ENCODE data around the gene HIBADH. TPM values are rescaled to one million over a fixed set of nuclear protein-coding genes. Genes with fewer than 3 reads are reported as not detected.

The HIBADH gene
- 26.9 TPM for polyA plus RNA-seq (2013, experiment 1 of 2)
- 29.0 TPM for polyA plus RNA-seq (2013, experiment 2 of 2)

DNA sequence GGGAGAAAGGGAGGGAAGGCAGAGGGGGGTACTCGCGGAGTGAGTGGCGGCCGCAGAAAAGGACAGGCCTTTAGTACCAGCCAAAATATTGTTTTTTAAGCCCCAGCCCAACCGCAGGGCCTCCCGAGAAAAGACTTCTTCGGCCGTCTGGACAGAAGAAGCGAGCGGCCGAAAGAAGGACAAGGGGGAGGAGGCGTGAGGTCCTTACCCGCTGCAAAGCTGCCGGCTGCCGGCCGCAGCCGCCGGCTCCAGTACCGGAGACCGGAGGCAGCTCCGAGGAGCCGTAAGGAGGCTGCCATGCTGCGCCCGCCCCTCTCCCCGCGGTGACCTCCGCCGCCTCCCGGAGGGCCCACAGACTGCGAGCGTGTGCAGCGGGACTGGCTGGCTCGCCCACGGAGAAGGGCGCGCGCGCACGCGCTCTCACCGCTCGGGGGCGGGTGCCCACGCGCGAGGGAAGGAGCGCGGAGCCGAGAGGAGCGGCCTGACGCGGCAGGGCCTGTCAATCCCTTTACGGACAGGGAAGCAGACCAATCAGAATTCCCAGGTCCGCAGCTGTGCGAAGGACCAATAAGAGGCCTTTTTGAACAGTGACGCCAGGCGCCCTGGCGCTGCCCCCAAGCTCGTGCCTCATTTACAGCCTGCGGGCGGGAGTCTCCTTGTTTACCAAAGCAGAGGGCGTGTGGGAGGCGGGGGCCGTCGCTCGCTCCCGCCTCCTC is at the start of gene HIBADH:
HIBADH (minus strand) TSS at position 394 of the 716 bp plus-strand sequence; CDS start at position 299, 95 bp downstream.
- Histone ChIP-seq H3K36me3 (ENCODE audit: control insufficient read depth in 1 of 2, insufficient read depth in 2 of 2, low read depth in 1 of 2, low read length in 2 of 2) (peaks cover 3 to 11% of the 10 kb centered on the region in 2 experiments), H4K91ac (ENCODE audit: low read length) (peak within 1 kb of the TSS; percentile 50), H3K79me1 (replicated peaks; ENCODE audit: low read length, poor library complexity, severe bottlenecking) (peaks cover 11% of the 10 kb centered on the region), H3K4me1 (ENCODE audit: control insufficient read depth, insufficient read depth, low read depth, low read length) (peaks cover 4% of the 10 kb centered on the region), H4K8ac (ENCODE audit: low read length) (peak within 1 kb of the TSS; percentile 2), H3K23ac (ENCODE audit: low read length in 2 of 2) (no peak within 1 kb of the TSS), H3K14ac (ENCODE audit: low read length in 2 of 2) (peak within 1 kb of the TSS in 1 of 2 experiments; percentile 53), H3K27me3 (ENCODE audit: control insufficient read depth in 1 of 2, insufficient read depth in 1 of 2, low read length in 2 of 2) (no peaks in the 10 kb centered on the region), H2BK12ac (ENCODE audit: low read length in 2 of 2) (peak within 1 kb of the TSS in 1 of 2 experiments; percentile 51), H2BK5ac (ENCODE audit: low read depth, low read length, poor library complexity, severe bottlenecking) (peak within 1 kb of the TSS; percentile 76), H3K4ac (ENCODE audit: low read depth in 1 of 2, low read length in 2 of 2) (peak within 1 kb of the TSS in 1 of 2 experiments; percentile 0), H3K18ac (ENCODE audit: low read depth in 1 of 2, low read length in 2 of 2) (peak within 1 kb of the TSS; percentile 67 to 72), H2AFZ (ENCODE audit: low read depth, low read length) (peak within 1 kb of the TSS; percentile 73), H3K27ac (ENCODE audit: low read length, poor library complexity, severe bottlenecking) (peak within 1 kb of the TSS; percentile 59), H2BK15ac (ENCODE audit: low read depth, poor library complexity, severe bottlenecking) (peak within 1 kb of the TSS; percentile 26), H3K4me2 (ENCODE audit: low read length, poor library complexity, severe bottlenecking) (peak within 1 kb of the TSS; percentile 77), H3K9ac (ENCODE audit: low read length) (peak within 1 kb of the TSS; percentile 93), H2BK120ac (ENCODE audit: low read depth, low read length) (peak within 1 kb of the TSS; percentile 66), H2AK5ac (ENCODE audit: low read length, severe bottlenecking) (no peak within 1 kb of the TSS), H3K9me3 (ENCODE audit: control insufficient read depth, low read length) (no peaks in the 10 kb centered on the region), H3K4me3 (ENCODE audit: insufficient read depth in 1 of 2, low read depth in 1 of 2, low read length in 2 of 2) (peak within 1 kb of the TSS; percentile 81 to 89)
- under 1% methylated on average over 67 of the region's 67 CpGs for WGBS
- peak; percentile 100 for DNase-seq

DNA sequence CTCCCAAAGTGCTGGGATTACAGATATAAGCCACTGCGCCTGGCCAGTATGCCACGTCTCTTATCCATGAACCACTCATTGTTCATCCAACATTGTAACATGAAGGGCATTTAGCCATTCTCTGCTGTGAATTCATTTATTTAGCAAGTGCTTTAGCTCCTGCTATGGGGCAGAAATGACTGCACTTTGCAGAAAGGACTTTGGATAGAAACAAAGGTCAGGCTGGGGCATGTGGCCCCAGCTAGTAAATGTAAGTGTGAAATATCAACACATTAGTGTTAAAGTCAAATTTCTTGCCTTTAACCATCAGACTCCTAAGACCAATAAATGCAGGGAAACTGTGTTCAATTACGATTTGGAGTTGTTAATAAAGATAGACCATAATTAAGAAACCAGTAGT is 49.5 kb upstream of the HIBADH start:
- H2BK120ac ChIP-seq (ENCODE audit: low read depth, low read length): no peak overlapping the region
- H3K79me1 ChIP-seq (replicated peaks; ENCODE audit: low read length, poor library complexity, severe bottlenecking): no peaks in the 10 kb centered on the region
- H4K8ac ChIP-seq (ENCODE audit: low read length): no peak overlapping the region
- H3K9me3 ChIP-seq (ENCODE audit: control insufficient read depth, low read length): no peaks in the 10 kb centered on the region
- no peak overlapping the region for H3K18ac ChIP-seq (ENCODE audit: low read depth in 1 of 2, low read length in 2 of 2)
- no peak overlapping the region for H2AK5ac ChIP-seq (ENCODE audit: low read length, severe bottlenecking)
- H4K91ac ChIP-seq (ENCODE audit: low read length): no peak overlapping the region
- H2BK12ac ChIP-seq (ENCODE audit: low read length in 2 of 2): no peak overlapping the region
- no peak overlapping the region for H2BK15ac ChIP-seq (ENCODE audit: low read depth, poor library complexity, severe bottlenecking)
- H3K27ac ChIP-seq (ENCODE audit: low read length, poor library complexity, severe bottlenecking): no peak overlapping the region
- no peak overlapping the region for H3K9ac ChIP-seq (ENCODE audit: low read length)
- H3K27me3 ChIP-seq (ENCODE audit: control insufficient read depth in 1 of 2, insufficient read depth in 1 of 2, low read length in 2 of 2): no peaks in the 10 kb centered on the region
- H3K23ac ChIP-seq (ENCODE audit: low read length in 2 of 2): no peak overlapping the region
- peaks cover 2% of the 10 kb centered on the region for H3K4me1 ChIP-seq (ENCODE audit: control insufficient read depth, insufficient read depth, low read depth, low read length)
- H3K4me3 ChIP-seq (ENCODE audit: insufficient read depth in 1 of 2, low read depth in 1 of 2, low read length in 2 of 2): no peak overlapping the region
- no peak overlapping the region for H3K4me2 ChIP-seq (ENCODE audit: low read length, poor library complexity, severe bottlenecking)
- 100% methylated on average over 2 of the region's 3 CpGs for WGBS
- H2BK5ac ChIP-seq (ENCODE audit: low read depth, low read length, poor library complexity, severe bottlenecking): no peak overlapping the region
- no peak overlapping the region for H3K4ac ChIP-seq (ENCODE audit: low read depth in 1 of 2, low read length in 2 of 2)
- no peak for DNase-seq
- no peaks in the 10 kb centered on the region for H3K36me3 ChIP-seq (ENCODE audit: control insufficient read depth in 1 of 2, insufficient read depth in 2 of 2, low read depth in 1 of 2, low read length in 2 of 2)
- no peak overlapping the region for H3K14ac ChIP-seq (ENCODE audit: low read length in 2 of 2)
- H2AFZ ChIP-seq (ENCODE audit: low read depth, low read length): no peak overlapping the region

DNA sequence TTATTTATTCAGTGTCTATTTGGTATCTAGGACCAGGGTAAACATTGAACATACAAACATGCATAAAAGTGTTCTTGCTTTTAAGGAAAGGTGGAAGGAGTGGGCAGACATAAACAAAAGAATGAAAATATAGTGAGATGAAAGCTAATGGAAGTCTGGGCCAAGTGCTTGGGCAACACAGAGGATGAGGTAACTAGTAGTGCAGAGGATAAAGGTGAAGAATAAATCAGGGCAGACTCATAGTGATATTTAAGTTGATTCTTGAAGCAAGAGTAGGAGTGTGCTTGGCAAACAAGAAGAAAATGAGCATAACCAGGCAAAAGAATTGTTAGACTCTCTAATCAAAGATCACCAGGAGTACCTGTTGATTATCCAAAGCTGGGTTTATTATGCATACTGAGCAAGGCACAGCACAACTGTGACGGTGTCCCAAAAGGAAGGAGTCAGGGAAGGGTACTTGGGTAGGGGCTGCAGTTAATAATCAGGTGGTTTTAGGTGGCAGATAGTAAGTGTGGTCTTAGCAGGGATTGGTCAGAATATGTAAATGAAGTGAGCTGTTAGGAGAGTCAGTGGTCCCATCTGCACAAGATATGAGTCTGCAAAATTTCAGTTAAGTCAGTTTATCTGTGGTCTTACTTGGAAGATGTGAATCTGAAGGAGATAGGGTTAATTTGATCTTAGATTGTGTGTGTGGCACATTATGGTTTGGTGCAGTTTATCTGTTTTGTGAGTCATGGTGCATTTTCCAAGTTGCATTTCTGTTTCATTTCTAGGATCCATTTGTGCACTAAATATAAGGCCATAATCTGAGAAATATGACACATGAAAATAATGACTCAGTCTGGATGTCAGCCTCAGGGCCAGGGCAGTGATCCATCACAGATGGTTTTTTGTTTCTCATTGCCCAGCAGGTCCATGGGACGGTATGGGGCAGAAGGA is 46.7 kb upstream of the HIBADH start:
- Histone ChIP-seq H4K91ac (ENCODE audit: low read length) (no peak overlapping the region), H3K23ac (ENCODE audit: low read length in 2 of 2) (no peak overlapping the region), H2BK15ac (ENCODE audit: low read depth, poor library complexity, severe bottlenecking) (no peak overlapping the region), H3K4ac (ENCODE audit: low read depth in 1 of 2, low read length in 2 of 2) (no peak overlapping the region), H2BK12ac (ENCODE audit: low read length in 2 of 2) (no peak overlapping the region), H3K36me3 (ENCODE audit: control insufficient read depth in 1 of 2, insufficient read depth in 2 of 2, low read depth in 1 of 2, low read length in 2 of 2) (no peaks in the 10 kb centered on the region), H3K4me3 (ENCODE audit: insufficient read depth in 1 of 2, low read depth in 1 of 2, low read length in 2 of 2) (peak overlapping the region in 1 of 2 experiments; percentile 51), H2AFZ (ENCODE audit: low read depth, low read length) (no peak overlapping the region), H3K9me3 (ENCODE audit: control insufficient read depth, low read length) (no peaks in the 10 kb centered on the region), H2BK120ac (ENCODE audit: low read depth, low read length) (no peak overlapping the region), H2AK5ac (ENCODE audit: low read length, severe bottlenecking) (no peak overlapping the region), H2BK5ac (ENCODE audit: low read depth, low read length, poor library complexity, severe bottlenecking) (no peak overlapping the region), H3K4me1 (ENCODE audit: control insufficient read depth, insufficient read depth, low read depth, low read length) (peaks cover 2% of the 10 kb centered on the region), H3K9ac (ENCODE audit: low read length) (peak overlapping the region; percentile 50), H3K27me3 (ENCODE audit: control insufficient read depth in 1 of 2, insufficient read depth in 1 of 2, low read length in 2 of 2) (no peaks in the 10 kb centered on the region), H3K4me2 (ENCODE audit: low read length, poor library complexity, severe bottlenecking) (no peak overlapping the region), H3K27ac (ENCODE audit: low read length, poor library complexity, severe bottlenecking) (no peak overlapping the region), H3K18ac (ENCODE audit: low read depth in 1 of 2, low read length in 2 of 2) (peak overlapping the region in 1 of 2 experiments; percentile 43), H3K14ac (ENCODE audit: low read length in 2 of 2) (no peak overlapping the region), H3K79me1 (replicated peaks; ENCODE audit: low read length, poor library complexity, severe bottlenecking) (no peaks in the 10 kb centered on the region), H4K8ac (ENCODE audit: low read length) (no peak overlapping the region)
- 77% methylated on average over 2 of the region's 2 CpGs for WGBS
- DNase-seq: peak; percentile 54

DNA sequence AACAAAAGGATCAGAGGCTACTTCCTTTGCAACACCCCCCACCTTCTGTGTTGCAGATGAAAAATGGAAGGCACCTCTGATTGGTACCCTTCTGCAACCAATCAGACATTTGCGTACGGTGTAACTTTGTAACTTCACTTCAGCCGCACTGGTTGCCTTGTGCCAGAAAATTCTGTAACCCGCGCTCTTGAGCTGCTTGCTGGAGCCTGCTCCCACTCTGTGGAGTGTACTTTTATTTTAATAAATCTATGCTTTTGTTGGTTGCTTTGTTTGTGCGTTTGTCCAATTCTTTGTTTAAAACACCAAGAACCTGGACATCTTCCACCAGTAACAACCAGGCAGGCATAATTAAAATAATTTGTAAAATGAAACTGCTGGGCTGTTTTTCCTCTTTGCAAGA is 45.8 kb upstream of the HIBADH start:
- H3K36me3 ChIP-seq (ENCODE audit: control insufficient read depth in 1 of 2, insufficient read depth in 2 of 2, low read depth in 1 of 2, low read length in 2 of 2): no peaks in the 10 kb centered on the region
- H2AFZ ChIP-seq (ENCODE audit: low read depth, low read length): no peak overlapping the region
- WGBS: 100% methylated on average over 5 of the region's 6 CpGs
- H2BK15ac ChIP-seq (ENCODE audit: low read depth, poor library complexity, severe bottlenecking): no peak overlapping the region
- H3K14ac ChIP-seq (ENCODE audit: low read length in 2 of 2): no peak overlapping the region
- no peaks in the 10 kb centered on the region for H3K9me3 ChIP-seq (ENCODE audit: control insufficient read depth, low read length)
- H3K79me1 ChIP-seq (replicated peaks; ENCODE audit: low read length, poor library complexity, severe bottlenecking): no peaks in the 10 kb centered on the region
- H3K27ac ChIP-seq (ENCODE audit: low read length, poor library complexity, severe bottlenecking): no peak overlapping the region
- H3K4ac ChIP-seq (ENCODE audit: low read depth in 1 of 2, low read length in 2 of 2): no peak overlapping the region
- no peak overlapping the region for H3K23ac ChIP-seq (ENCODE audit: low read length in 2 of 2)
- H3K27me3 ChIP-seq (ENCODE audit: control insufficient read depth in 1 of 2, insufficient read depth in 1 of 2, low read length in 2 of 2): no peaks in the 10 kb centered on the region
- H3K4me1 ChIP-seq (ENCODE audit: control insufficient read depth, insufficient read depth, low read depth, low read length): peaks cover 2% of the 10 kb centered on the region
- no peak overlapping the region for H3K4me3 ChIP-seq (ENCODE audit: insufficient read depth in 1 of 2, low read depth in 1 of 2, low read length in 2 of 2)
- no peak overlapping the region for H4K91ac ChIP-seq (ENCODE audit: low read length)
- H4K8ac ChIP-seq (ENCODE audit: low read length): no peak overlapping the region
- no peak overlapping the region for H3K18ac ChIP-seq (ENCODE audit: low read depth in 1 of 2, low read length in 2 of 2)
- DNase-seq: no peak
- no peak overlapping the region for H2AK5ac ChIP-seq (ENCODE audit: low read length, severe bottlenecking)
- H2BK5ac ChIP-seq (ENCODE audit: low read depth, low read length, poor library complexity, severe bottlenecking): no peak overlapping the region
- no peak overlapping the region for H2BK12ac ChIP-seq (ENCODE audit: low read length in 2 of 2)
- no peak overlapping the region for H2BK120ac ChIP-seq (ENCODE audit: low read depth, low read length)
- H3K9ac ChIP-seq (ENCODE audit: low read length): no peak overlapping the region
- H3K4me2 ChIP-seq (ENCODE audit: low read length, poor library complexity, severe bottlenecking): no peak overlapping the region

All from mesenchymal stem cell (in vitro differentiated cells and primary cell).